ENCODE data around the gene CASKIN1. TPM values are rescaled to one million over a fixed set of nuclear protein-coding genes. Genes with fewer than 3 reads are reported as not detected.

The CASKIN1 gene
- polyA plus RNA-seq, 1 donor (not counting 4 experiments of a cell fraction or from before 2014, with no cell fraction given) = 0.04 TPM

DNA sequence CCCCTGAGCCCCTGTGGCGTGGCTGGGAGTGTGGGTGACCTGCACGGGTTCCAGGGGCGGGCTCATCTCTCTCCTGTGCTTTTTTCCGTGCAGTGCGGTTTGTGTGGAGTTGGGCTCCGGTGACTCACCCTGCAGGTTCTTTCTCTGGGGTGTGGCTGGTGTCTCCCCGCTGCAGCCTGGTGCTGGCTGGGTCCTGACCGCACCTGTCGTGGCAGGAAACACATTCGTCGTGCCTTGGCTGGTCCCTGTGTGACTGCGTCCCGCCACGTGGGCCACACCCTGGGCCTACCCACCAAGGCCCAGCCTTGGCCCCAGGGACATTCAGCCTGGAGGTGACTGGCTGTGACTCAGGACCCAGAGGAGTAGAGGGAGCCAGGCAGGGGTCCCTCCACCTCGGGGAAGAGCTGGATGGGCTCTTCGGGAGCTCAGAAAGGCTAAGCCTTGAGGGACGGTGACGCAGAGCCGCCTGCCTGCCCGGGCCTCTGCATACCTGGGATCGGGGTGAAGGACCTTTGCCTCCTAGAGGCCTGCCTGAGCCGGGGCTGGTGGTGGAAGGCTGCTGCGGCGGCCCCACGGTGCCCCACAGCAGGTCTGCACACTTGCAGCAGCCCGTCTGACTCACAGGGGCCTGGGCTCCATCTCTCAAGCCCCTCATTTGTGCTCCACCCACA lies 33.1 kb downstream of the CASKIN1 start:
- Histone ChIP-seq H3K9me3 (ENCODE audit: control insufficient read depth, low read depth, low read length) (no peaks in the 10 kb centered on the region), H3K27me3 (ENCODE audit: control insufficient read depth, extremely low read depth, insufficient read depth, low read length) (no peaks in the 10 kb centered on the region), H3K9me1 (ENCODE audit: control insufficient read depth, extremely low read depth, insufficient read depth, low read length) (peaks cover 6% of the 10 kb centered on the region), H2AFZ (ENCODE audit: control insufficient read depth, low read length) (no peak overlapping the region), H3K4me3 (ENCODE audit: control insufficient read depth in 2 of 3, extremely low read depth in 1 of 3, insufficient read depth in 2 of 3, low read depth in 1 of 3, low read length in 3 of 3) (peak overlapping the region in 1 of 3 experiments; percentile 38), H3K4me2 (ENCODE audit: control insufficient read depth, extremely low read depth, insufficient read depth, low read depth, low read length) (peak overlapping the region; percentile 67), H3K79me2 (ENCODE audit: control insufficient read depth, insufficient read depth, low read length) (peaks cover 49% of the 10 kb centered on the region), H3K4me1 (ENCODE audit: control insufficient read depth, extremely low read depth, insufficient read depth, low read length) (peaks cover 51% of the 10 kb centered on the region), H3K27ac (ENCODE audit: control insufficient read depth, insufficient read depth, low read length) (peak overlapping the region; percentile 76), H4K20me1 (ENCODE audit: control insufficient read depth, extremely low read depth, insufficient read depth, low read length) (peaks cover 33% of the 10 kb centered on the region), H3K9ac (ENCODE audit: control insufficient read depth, extremely low read depth, insufficient read depth, low read length) (peak overlapping the region; percentile 59), H3K36me3 (ENCODE audit: control insufficient read depth in 2 of 2, extremely low read depth in 1 of 2, insufficient read depth in 2 of 2, low read length in 2 of 2) (peaks cover 15 to 22% of the 10 kb centered on the region in 2 experiments)
- DNase-seq (ENCODE audit: low read depth, low spot score) (peak; percentile 93), FAIRE-seq (peak; percentile 90)
- TF ChIP-seq EZH2 (IDR thresholded peaks at IDR 0.05; ENCODE audit: low read length) = no peak
- TF ChIP-seq, protein P1, sequence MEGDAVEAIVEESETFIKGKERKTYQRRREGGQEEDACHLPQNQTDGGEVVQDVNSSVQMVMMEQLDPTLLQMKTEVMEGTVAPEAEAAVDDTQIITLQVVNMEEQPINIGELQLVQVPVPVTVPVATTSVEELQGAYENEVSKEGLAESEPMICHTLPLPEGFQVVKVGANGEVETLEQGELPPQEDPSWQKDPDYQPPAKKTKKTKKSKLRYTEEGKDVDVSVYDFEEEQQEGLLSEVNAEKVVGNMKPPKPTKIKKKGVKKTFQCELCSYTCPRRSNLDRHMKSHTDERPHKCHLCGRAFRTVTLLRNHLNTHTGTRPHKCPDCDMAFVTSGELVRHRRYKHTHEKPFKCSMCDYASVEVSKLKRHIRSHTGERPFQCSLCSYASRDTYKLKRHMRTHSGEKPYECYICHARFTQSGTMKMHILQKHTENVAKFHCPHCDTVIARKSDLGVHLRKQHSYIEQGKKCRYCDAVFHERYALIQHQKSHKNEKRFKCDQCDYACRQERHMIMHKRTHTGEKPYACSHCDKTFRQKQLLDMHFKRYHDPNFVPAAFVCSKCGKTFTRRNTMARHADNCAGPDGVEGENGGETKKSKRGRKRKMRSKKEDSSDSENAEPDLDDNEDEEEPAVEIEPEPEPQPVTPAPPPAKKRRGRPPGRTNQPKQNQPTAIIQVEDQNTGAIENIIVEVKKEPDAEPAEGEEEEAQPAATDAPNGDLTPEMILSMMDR (optimal IDR thresholded peaks at IDR 0.05 in 1 of 3, IDR thresholded peaks at IDR 0.05 in 1 of 3, conservative IDR thresholded peaks at IDR 0.05 in 1 of 3; ENCODE audit: extremely low read depth in 1 of 3, insufficient read depth in 2 of 3, low read length in 3 of 3) = no peak
- dilution Hi-C loops (cut with MboI; ENCODE audit: extremely low pct_ligation_motif_present, low sequenced_read_pairs) = no loop called here

DNA sequence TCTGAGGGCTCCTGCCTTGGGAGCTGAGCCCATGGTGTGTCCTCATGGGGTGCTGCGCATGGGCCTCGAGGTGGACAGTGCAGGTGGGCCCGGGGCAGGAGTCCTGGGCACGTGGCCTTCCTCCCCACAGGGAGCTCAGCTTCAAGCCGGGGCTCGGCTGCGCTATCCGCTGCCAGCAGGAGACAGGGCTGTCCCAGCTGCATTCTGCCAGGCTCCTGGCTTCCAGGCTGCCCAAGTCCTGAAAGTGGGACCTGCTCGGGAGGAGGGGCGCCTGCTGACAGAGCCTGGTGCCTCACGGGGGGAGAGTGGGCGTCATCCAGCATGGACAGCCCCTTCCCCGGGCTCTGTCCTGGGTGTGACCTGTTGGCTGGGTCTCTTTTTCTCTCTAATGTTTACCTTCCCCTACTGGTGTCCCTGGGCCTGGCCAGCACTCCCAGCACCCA lies 33.7 kb downstream of the CASKIN1 start:
- Histone ChIP-seq H3K9me1 (ENCODE audit: control insufficient read depth, extremely low read depth, insufficient read depth, low read length) (peaks cover 6% of the 10 kb centered on the region), H3K27ac (ENCODE audit: control insufficient read depth, insufficient read depth, low read length) (peak overlapping the region; percentile 61), H3K79me2 (ENCODE audit: control insufficient read depth, insufficient read depth, low read length) (peaks cover 55% of the 10 kb centered on the region), H3K27me3 (ENCODE audit: control insufficient read depth, extremely low read depth, insufficient read depth, low read length) (no peaks in the 10 kb centered on the region), H3K9ac (ENCODE audit: control insufficient read depth, extremely low read depth, insufficient read depth, low read length) (peak overlapping the region; percentile 59), H3K9me3 (ENCODE audit: control insufficient read depth, low read depth, low read length) (no peaks in the 10 kb centered on the region), H2AFZ (ENCODE audit: control insufficient read depth, low read length) (no peak overlapping the region), H3K4me2 (ENCODE audit: control insufficient read depth, extremely low read depth, insufficient read depth, low read depth, low read length) (peak overlapping the region; percentile 67), H3K4me1 (ENCODE audit: control insufficient read depth, extremely low read depth, insufficient read depth, low read length) (peaks cover 57% of the 10 kb centered on the region), H3K36me3 (ENCODE audit: control insufficient read depth in 2 of 2, extremely low read depth in 1 of 2, insufficient read depth in 2 of 2, low read length in 2 of 2) (peaks cover 9 to 20% of the 10 kb centered on the region in 2 experiments), H3K4me3 (ENCODE audit: control insufficient read depth in 2 of 3, extremely low read depth in 1 of 3, insufficient read depth in 2 of 3, low read depth in 1 of 3, low read length in 3 of 3) (no peak overlapping the region), H4K20me1 (ENCODE audit: control insufficient read depth, extremely low read depth, insufficient read depth, low read length) (peaks cover 34% of the 10 kb centered on the region)
- no peak for FAIRE-seq
- dilution Hi-C loops (cut with MboI; ENCODE audit: extremely low pct_ligation_motif_present, low sequenced_read_pairs) = no loop called here
- no peak for TF ChIP-seq EZH2 (IDR thresholded peaks at IDR 0.05; ENCODE audit: low read length)
- TF ChIP-seq, protein P1 (optimal IDR thresholded peaks at IDR 0.05 in 1 of 3, IDR thresholded peaks at IDR 0.05 in 1 of 3, conservative IDR thresholded peaks at IDR 0.05 in 1 of 3; ENCODE audit: extremely low read depth in 1 of 3, insufficient read depth in 2 of 3, low read length in 3 of 3) = peak in 1 of 3 experiments; percentile 6
- no peak for DNase-seq (ENCODE audit: low read depth, low spot score)

Data from keratinocyte (primary cell).